PFSK-1 (cell line): Measurements from ENCODE around the gene RALGPS1.

Source experiments
- FOXP2 ChIP-seq: optimal IDR thresholded peaks from 2 replicates; pipeline ENCODE3; 2011; ENCODE audit warnings: borderline replicate concordance, control low read depth, inconsistent platforms; ENCODE audit not compliant: insufficient read depth; ENCODE audit errors: extremely low read length, extremely low read depth
- POLR2AphosphoS5 ChIP-seq: IDR thresholded peaks from 2 replicates; pipeline ENCODE4 v1.6.1; 2012; ENCODE audit warnings: low read depth, mild to moderate bottlenecking, control low read depth, low read length, moderate library complexity
- TAF1 ChIP-seq: IDR thresholded peaks from 2 replicates; pipeline ENCODE4 v1.6.1; 2012; ENCODE audit warnings: low read length, control low read depth, borderline replicate concordance; ENCODE audit not compliant: insufficient read depth
- TF ChIP-seq, protein P1 (sequence below), 2 experiments: IDR thresholded peaks; 2 replicates each; pipeline versions ENCODE4 v1.6.1 to v1.8.0; 2011 to 2012; ENCODE audit warnings: low read depth in 2 of 2, low read length in 2 of 2, control low read depth in 1 of 2, inconsistent platforms in 1 of 2, mild to moderate bottlenecking in 1 of 2, moderate library complexity in 1 of 2; ENCODE audit not compliant: insufficient read depth in 1 of 2

GRCh38 chr9:127084076-127085039 is 169.8 kb downstream of the RALGPS1 start:
- TF ChIP-seq POLR2AphosphoS5: no peak
- TF ChIP-seq TAF1: no peak
- TF ChIP-seq, protein P1, sequence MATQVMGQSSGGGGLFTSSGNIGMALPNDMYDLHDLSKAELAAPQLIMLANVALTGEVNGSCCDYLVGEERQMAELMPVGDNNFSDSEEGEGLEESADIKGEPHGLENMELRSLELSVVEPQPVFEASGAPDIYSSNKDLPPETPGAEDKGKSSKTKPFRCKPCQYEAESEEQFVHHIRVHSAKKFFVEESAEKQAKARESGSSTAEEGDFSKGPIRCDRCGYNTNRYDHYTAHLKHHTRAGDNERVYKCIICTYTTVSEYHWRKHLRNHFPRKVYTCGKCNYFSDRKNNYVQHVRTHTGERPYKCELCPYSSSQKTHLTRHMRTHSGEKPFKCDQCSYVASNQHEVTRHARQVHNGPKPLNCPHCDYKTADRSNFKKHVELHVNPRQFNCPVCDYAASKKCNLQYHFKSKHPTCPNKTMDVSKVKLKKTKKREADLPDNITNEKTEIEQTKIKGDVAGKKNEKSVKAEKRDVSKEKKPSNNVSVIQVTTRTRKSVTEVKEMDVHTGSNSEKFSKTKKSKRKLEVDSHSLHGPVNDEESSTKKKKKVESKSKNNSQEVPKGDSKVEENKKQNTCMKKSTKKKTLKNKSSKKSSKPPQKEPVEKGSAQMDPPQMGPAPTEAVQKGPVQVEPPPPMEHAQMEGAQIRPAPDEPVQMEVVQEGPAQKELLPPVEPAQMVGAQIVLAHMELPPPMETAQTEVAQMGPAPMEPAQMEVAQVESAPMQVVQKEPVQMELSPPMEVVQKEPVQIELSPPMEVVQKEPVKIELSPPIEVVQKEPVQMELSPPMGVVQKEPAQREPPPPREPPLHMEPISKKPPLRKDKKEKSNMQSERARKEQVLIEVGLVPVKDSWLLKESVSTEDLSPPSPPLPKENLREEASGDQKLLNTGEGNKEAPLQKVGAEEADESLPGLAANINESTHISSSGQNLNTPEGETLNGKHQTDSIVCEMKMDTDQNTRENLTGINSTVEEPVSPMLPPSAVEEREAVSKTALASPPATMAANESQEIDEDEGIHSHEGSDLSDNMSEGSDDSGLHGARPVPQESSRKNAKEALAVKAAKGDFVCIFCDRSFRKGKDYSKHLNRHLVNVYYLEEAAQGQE (IDR thresholded peaks at IDR 0.05; ENCODE audit: insufficient read depth in 1 of 2, low read depth in 2 of 2, low read length in 2 of 2): no peak
- TF ChIP-seq FOXP2: no peak
